HL-60 (cell line): Measurements from ENCODE around the gene VPREB3.

Experiments
- DNase-seq, 2 experiments: peaks; one replicate each; pipeline ENCODE4 v3.0.0-alpha.2; 2010 to 2020; ENCODE audit warnings: low read depth in 1 of 2, low spot score in 1 of 2
- H3K27ac ChIP-seq: fragments of 250-450 bp; sonication (Bioruptor Pico); replicated peaks from 2 replicates; pipeline ENCODE4 v1.5.1; 2020; ENCODE audit warnings: mild to moderate bottlenecking, moderate library complexity
- H3K27me3 ChIP-seq: fragments of 250-450 bp; sonication (Bioruptor Pico); 2 replicates; pipeline ENCODE4 v1.5.1; 2021; ENCODE audit warnings: mild to moderate bottlenecking, moderate library complexity; ENCODE audit not compliant: insufficient read depth, poor library complexity, severe bottlenecking
- H3K4me3 ChIP-seq: replicated peaks from 2 replicates; pipeline ENCODE4 v1.5.1; 2011; ENCODE audit warnings: mild to moderate bottlenecking, control low read depth, low read length; ENCODE audit not compliant: insufficient read depth
- CTCF ChIP-seq: IDR thresholded peaks from one replicate; pipeline ENCODE4 v1.5.1; 2011; ENCODE audit warnings: low read length, control low read depth, inconsistent platforms; ENCODE audit not compliant: insufficient read depth
- GABPA ChIP-seq: IDR thresholded peaks from 2 replicates; pipeline ENCODE4 v1.6.1; 2012; ENCODE audit warnings: low read depth
- POLR2AphosphoS5 ChIP-seq: IDR thresholded peaks from 2 replicates; pipeline ENCODE4 v1.6.1; 2012; ENCODE audit warnings: low read depth
- SPI1 ChIP-seq: IDR thresholded peaks from 2 replicates; pipeline ENCODE4 v1.6.1; 2012; ENCODE audit warnings: low read depth, mild to moderate bottlenecking, borderline replicate concordance
- TF ChIP-seq, protein P1 (sequence below): IDR thresholded peaks from 2 replicates; pipeline ENCODE4 v1.6.1; 2012; ENCODE audit warnings: low read depth; ENCODE audit not compliant: insufficient replicate concordance

The VPREB3 gene

DNA sequence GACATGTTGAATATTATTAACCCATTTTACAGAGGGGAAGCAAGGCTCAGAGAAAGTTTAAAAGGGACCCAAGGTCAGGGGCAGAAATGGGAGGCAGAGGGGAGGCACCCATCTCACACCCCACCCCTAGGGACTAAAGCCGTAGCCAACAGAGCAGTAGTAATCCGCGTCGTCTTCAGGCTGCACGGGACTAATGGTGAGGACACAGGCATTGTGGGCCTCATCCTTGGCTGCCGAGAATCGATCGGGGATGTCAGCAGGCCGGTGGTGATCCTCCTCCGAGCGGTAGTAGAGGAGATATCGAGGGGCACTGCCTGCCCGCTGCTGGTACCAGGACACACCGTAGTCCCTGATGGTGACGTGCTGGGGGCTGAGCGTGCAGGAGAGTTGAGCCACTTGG lies 1.5 kb downstream of the VPREB3 start:
- no peak overlapping the region for H3K4me3 ChIP-seq
- no peak for TF ChIP-seq CTCF
- TF ChIP-seq GABPA = no peak
- no peak for TF ChIP-seq POLR2AphosphoS5
- TF ChIP-seq SPI1 = no peak
- TF ChIP-seq, protein P1, sequence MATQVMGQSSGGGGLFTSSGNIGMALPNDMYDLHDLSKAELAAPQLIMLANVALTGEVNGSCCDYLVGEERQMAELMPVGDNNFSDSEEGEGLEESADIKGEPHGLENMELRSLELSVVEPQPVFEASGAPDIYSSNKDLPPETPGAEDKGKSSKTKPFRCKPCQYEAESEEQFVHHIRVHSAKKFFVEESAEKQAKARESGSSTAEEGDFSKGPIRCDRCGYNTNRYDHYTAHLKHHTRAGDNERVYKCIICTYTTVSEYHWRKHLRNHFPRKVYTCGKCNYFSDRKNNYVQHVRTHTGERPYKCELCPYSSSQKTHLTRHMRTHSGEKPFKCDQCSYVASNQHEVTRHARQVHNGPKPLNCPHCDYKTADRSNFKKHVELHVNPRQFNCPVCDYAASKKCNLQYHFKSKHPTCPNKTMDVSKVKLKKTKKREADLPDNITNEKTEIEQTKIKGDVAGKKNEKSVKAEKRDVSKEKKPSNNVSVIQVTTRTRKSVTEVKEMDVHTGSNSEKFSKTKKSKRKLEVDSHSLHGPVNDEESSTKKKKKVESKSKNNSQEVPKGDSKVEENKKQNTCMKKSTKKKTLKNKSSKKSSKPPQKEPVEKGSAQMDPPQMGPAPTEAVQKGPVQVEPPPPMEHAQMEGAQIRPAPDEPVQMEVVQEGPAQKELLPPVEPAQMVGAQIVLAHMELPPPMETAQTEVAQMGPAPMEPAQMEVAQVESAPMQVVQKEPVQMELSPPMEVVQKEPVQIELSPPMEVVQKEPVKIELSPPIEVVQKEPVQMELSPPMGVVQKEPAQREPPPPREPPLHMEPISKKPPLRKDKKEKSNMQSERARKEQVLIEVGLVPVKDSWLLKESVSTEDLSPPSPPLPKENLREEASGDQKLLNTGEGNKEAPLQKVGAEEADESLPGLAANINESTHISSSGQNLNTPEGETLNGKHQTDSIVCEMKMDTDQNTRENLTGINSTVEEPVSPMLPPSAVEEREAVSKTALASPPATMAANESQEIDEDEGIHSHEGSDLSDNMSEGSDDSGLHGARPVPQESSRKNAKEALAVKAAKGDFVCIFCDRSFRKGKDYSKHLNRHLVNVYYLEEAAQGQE = no peak
- no peaks in the 10 kb centered on the region for H3K27me3 ChIP-seq
- no peak for DNase-seq
- no peak overlapping the region for H3K27ac ChIP-seq

DNA sequence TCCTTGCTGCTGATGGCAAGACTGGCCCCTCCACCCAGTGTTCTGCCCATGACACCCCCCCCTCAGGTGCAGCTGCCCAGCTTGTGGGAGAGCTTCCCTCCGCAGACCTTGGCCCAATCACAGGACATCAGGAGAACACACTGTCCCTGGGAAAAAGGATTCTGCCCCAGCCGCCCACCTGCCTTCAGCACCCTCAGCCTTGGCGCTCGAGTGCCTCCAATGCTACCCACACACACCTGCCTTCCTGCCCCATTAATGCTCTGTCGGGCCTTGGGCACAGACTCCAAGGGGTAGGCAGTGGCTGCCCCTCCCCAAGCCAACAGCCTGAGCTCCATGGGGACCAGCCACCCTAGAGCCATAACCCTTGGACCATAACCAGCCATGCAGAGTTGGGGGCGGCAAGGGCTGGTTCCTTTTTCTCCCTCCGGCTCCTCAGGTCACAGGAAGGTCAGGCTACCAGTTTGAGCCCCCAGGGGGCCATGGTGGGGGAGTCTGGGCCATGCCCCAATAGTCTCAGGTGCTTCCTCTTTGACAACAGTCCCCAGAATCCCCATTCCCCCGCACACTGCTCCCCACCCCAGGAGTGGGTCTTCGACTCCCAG lies 2.0 kb downstream of the VPREB3 start:
- DNase-seq = peak in 1 of 2 experiments; percentile 33
- H3K27me3 ChIP-seq = no peaks in the 10 kb centered on the region
- H3K4me3 ChIP-seq = no peak overlapping the region
- no peak overlapping the region for H3K27ac ChIP-seq
- TF ChIP-seq POLR2AphosphoS5 (no peak), SPI1 (no peak), GABPA (no peak), CTCF (no peak)
- TF ChIP-seq, protein P1 = no peak

DNA sequence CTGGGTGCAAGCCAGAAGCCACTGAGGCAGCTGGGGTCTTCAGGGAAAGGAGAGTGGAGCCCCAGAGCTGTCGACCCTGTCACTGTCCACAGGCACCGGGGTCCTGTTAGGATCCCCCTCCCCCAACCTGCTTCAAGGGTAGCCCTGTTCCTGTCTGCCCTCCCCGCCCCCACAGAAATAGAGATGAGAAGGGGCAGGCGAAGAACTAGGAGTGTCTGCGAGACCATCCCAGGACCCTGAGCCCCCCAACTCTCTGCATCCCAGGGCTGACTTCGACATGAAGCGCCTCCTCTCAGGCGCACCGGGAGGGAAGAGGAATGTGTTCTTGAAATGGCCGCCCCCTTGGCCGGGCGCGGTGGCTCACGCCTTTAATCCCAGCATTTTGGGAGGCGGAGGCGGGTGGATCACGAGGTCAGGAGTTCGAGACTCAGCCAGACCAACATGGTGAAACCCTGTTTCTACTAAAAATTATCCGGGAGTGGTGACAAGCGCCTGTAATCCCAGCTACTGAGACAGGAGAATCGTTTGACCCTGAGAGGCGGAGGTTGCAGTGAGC lies 2.7 kb downstream of the VPREB3 start:
- H3K27ac ChIP-seq = peak overlapping the region; percentile 70
- no peaks in the 10 kb centered on the region for H3K27me3 ChIP-seq

More for the DNA sequence above, 2.7 kb downstream of the VPREB3 start:
- TF ChIP-seq POLR2AphosphoS5 = no peak
- no peak for TF ChIP-seq CTCF
- peak overlapping the region; percentile 87 for H3K4me3 ChIP-seq
- no peak for DNase-seq
